Measurements from ENCODE around the gene C4orf50. TPM values are rescaled to one million over a fixed set of nuclear protein-coding genes. Genes with fewer than 3 reads are reported as not detected.

Gene C4orf50
- total and polyA plus RNA-seq, 2 of the 8 experiments (the other 6 are each of a cell fraction or from before 2014, with no cell fraction given) = 0.08 to 0.22 TPM

DNA sequence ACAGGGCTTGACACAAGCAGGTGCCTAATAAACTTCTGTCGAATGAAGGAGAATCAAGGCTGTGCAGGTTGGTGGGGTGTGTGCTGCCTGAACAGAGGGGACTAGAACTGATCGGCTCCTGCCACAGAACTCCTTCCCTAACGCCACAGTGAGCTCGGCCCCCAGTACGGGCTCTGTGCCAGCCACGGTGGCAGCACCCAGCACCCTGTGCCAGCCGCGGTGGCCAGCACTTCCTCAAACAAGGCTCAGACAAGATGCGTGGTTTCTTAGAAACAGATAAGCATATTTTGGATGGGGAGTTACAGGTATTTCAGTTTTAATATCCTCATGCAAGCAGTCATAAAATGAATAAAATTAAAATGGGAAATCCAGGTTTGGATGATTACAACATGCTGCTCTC is 26.0 kb upstream of the C4orf50 start:
- H3K27me3 ChIP-seq (replicated peaks in 1 of 4; ENCODE audit: control insufficient read depth in 3 of 4, extremely low read depth in 1 of 4, insufficient read depth in 3 of 4, low read length in 3 of 4) = no peaks in the 10 kb centered on the region; a peak in 1 of 7 replicates
- H4K8ac ChIP-seq (ENCODE audit: extremely low read depth, insufficient read depth, low read length) = no peak overlapping the region
- no peak overlapping the region for H3K4ac ChIP-seq (replicated peaks; ENCODE audit: insufficient read length, low read depth, low read length)
- no peaks in the 10 kb centered on the region for H3K79me2 ChIP-seq (ENCODE audit: control insufficient read depth in 1 of 2, insufficient read depth in 2 of 2, low read length in 2 of 2)
- H2BK12ac ChIP-seq (ENCODE audit: low read depth, low read length) = no peak overlapping the region
- H2AK5ac ChIP-seq (ENCODE audit: low read depth, low read length) = no peak overlapping the region
- peaks cover 2 to 4% of the 10 kb centered on the region in 2 experiments for H4K20me1 ChIP-seq (replicated peaks in 1 of 2; ENCODE audit: control insufficient read depth in 1 of 2, insufficient read depth in 2 of 2, low read length in 2 of 2)
- ChIA-PET CTCF (ENCODE audit: partially characterized antibody) (interaction anchor here (0.7 to 2.0 kb wide), 11 partner anchors 10 to 487 kb away, joined by 3 to 6 read pairs (median 3); no protein-coding TSS in a partner anchor), POLR2A (ENCODE audit: partially characterized antibody) (interaction anchor here (0.9 kb wide), 1 partner anchor 34 kb away, joined by 3 read pairs; no protein-coding TSS in a partner anchor)
- DNase-seq (ENCODE audit: low read depth in 1 of 2, low spot score in 2 of 2) = no peak
- no peaks in the 10 kb centered on the region; a peak in 1 of 7 replicates for H3K4me1 ChIP-seq (replicated peaks in 1 of 4; ENCODE audit: control insufficient read depth in 3 of 4, insufficient read depth in 4 of 4, low read length in 3 of 4)
- H2BK15ac ChIP-seq (ENCODE audit: low read length) = 0 out of 2 replicates have a peak overlapping the region, but pooled peaks have one; percentile 12
- H3K18ac ChIP-seq (ENCODE audit: extremely low read depth, low read length) = no peak overlapping the region
- no peak overlapping the region for H3K14ac ChIP-seq (ENCODE audit: insufficient read length)
- no peak overlapping the region for H3K9ac ChIP-seq (replicated peaks in 1 of 4; ENCODE audit: extremely low read depth in 1 of 4, low read depth in 3 of 4, low read length in 3 of 4)
- no peak overlapping the region for H2AFZ ChIP-seq (ENCODE audit: low read length)
- H3K4me3 ChIP-seq (ENCODE audit: extremely low read depth in 1 of 4, insufficient read depth in 2 of 4, low read depth in 3 of 4, low read length in 4 of 4) = no peak overlapping the region
- FAIRE-seq = no peak
- no peaks in the 10 kb centered on the region for H3K79me1 ChIP-seq (ENCODE audit: low read depth, low read length)
- no peaks in the 10 kb centered on the region for H3K36me3 ChIP-seq (ENCODE audit: control insufficient read depth in 2 of 4, insufficient read depth in 4 of 4, low read length in 3 of 4)
- H3K27ac ChIP-seq (ENCODE audit: low read depth, low read length) = no peak overlapping the region
- H3K23me2 ChIP-seq (ENCODE audit: low read depth, low read length) = no peaks in the 10 kb centered on the region
- TF ChIP-seq SIN3A (conservative IDR thresholded peaks at IDR 0.05 in 1 of 2, IDR thresholded peaks at IDR 0.05 in 1 of 2; ENCODE audit: low read depth in 1 of 2, low read length in 2 of 2) = no peak
- H4K5ac ChIP-seq (ENCODE audit: insufficient read length, low read depth, low read length) = no peak overlapping the region
- H3K56ac ChIP-seq (replicated peaks; ENCODE audit: insufficient read length, low read depth, low read length) = no peak overlapping the region
- 89% methylated on average over 8 of the region's 9 CpGs; no CpG with 5 or more reads in 1 of the 2 experiments for WGBS, 2 experiments (ENCODE audit: extremely low coverage in 1 of 2, insufficient coverage in 1 of 2, insufficient read length in 1 of 2, insufficient replicate concordance in 2 of 2, low coverage in 1 of 2, low lambda C conversion rate in 2 of 2, missing lambda C conversion rate in 1 of 2)
- H3K4me2 ChIP-seq (ENCODE audit: insufficient read depth in 1 of 2, low read depth in 2 of 2, low read length in 2 of 2) = no peak overlapping the region
- no peak overlapping the region for H2BK5ac ChIP-seq (ENCODE audit: low read depth, low read length)
- no peak overlapping the region for H2BK120ac ChIP-seq (replicated peaks; ENCODE audit: low read depth, low read length)
- H4K91ac ChIP-seq (replicated peaks; ENCODE audit: insufficient read length, low read length) = no peak overlapping the region
- no peaks in the 10 kb centered on the region for H3K9me3 ChIP-seq (ENCODE audit: insufficient read depth in 2 of 2, low read depth in 1 of 2, low read length in 1 of 2)
- no peak overlapping the region for H2BK20ac ChIP-seq (ENCODE audit: low read length)
- H3K23ac ChIP-seq (ENCODE audit: insufficient read length) = no peak overlapping the region

All from H1 (cell line).